Tibial nerve (tissue), 4 donors: Measurements from ENCODE around the gene SERINC3. TPM values are rescaled to one million over a fixed set of nuclear protein-coding genes. Genes with fewer than 3 reads are reported as not detected.
A peak's percentile ranks its signal among the peaks of the same experiment; 100 is the strongest.

ENCODE experiments used
- DNase-seq, 2 donors: peaks; one replicate each; pipeline ENCODE4 v3.0.0-alpha.2; 2019; ENCODE audit warnings: low spot score in 2 of 2
- H3K27ac ChIP-seq, 4 donors: fragments of 200-600 bp; sonication (generic) in 3 of 4; one replicate each; pipeline ENCODE4 v1.5.1; 2017 to 2019; ENCODE audit warnings: mild to moderate bottlenecking in 1 of 4
- H3K27me3 ChIP-seq, 2 donors: fragments of 200-600 bp; sonication (generic) in 1 of 2; one replicate each; pipeline versions ENCODE4 v1.5.1 to v1.6.0; 2017 to 2019
- H3K36me3 ChIP-seq, 3 donors: fragments of 200-600 bp; sonication (generic); one replicate each; pipeline ENCODE4 v1.5.1; 2018 to 2019
- H3K4me1 ChIP-seq, 4 donors: fragments of 200-600 bp; sonication (generic) in 3 of 4; one replicate each; pipeline ENCODE4 v1.5.1; 2017 to 2019
- H3K4me3 ChIP-seq, 4 donors: fragments of 200-600 bp; sonication (generic) in 3 of 4; one replicate each; pipeline ENCODE4 v1.5.1; 2017 to 2019; ENCODE audit warnings: mild to moderate bottlenecking in 1 of 4, moderate library complexity in 1 of 4
- H3K9me3 ChIP-seq, 4 donors: fragments of 200-600 bp; sonication (generic) in 3 of 4; one replicate each; pipeline ENCODE4 v1.5.1; 2017 to 2019
- CTCF ChIP-seq, 5 experiments: fragments of 200-600 bp in 3 of 5; fragments of 450-650 bp in 2 of 5; sonication (generic) in 3 of 5; IDR thresholded peaks; one replicate each; pipeline ENCODE4 v1.5.1; 2016 to 2019; ENCODE audit warnings: antibody characterized with exemption in 5 of 5, mild to moderate bottlenecking in 3 of 5, moderate library complexity in 2 of 5
- EP300 ChIP-seq, 2 donors: sonication (generic); formaldehyde crosslinking; IDR thresholded peaks; one replicate each; pipeline ENCODE4 v1.6.1; 2017; ENCODE audit warnings: antibody characterized with exemption in 2 of 2, mild to moderate bottlenecking in 1 of 2
- POLR2A ChIP-seq, 2 donors: fragments of 450-650 bp; IDR thresholded peaks; one replicate each; pipeline ENCODE4 v1.6.1; 2017; ENCODE audit warnings: antibody characterized with exemption in 2 of 2, mild to moderate bottlenecking in 2 of 2, moderate library complexity in 2 of 2
- WGBS, 2 donors: methylation state at CpG; one replicate each; pipeline ENCODE4 v1.1.5; 2018; 5-methylcytosine and 5-hydroxymethylcytosine counted together
- total RNA-seq, 4 donors: library from RNA; depleted of rRNA; stranded (reverse); fragments of >200 nt; gene quantifications; one replicate each; pipeline ENCODE4 v1.1.0, GENCODE V29; 2016

SERINC3 gene
- total RNA-seq, 4 donors from 2014 or later = 59.7 to 97.5 (median 86.7) TPM

- 71% methylated on average over 3 of the region's 3 CpGs for WGBS, 2 donors
- Histone ChIP-seq H3K9me3 (no peaks in the 10 kb centered on the region), H3K36me3 (no peaks in the 10 kb centered on the region), H3K27me3 (no peaks in the 10 kb centered on the region), H3K27ac (peak overlapping the region in 2 of 4 donors; percentile 6 to 60), H3K4me3 (no peak overlapping the region), H3K4me1 (peaks cover 0 to 18% (median 2%) of the 10 kb centered on the region in 4 donors)
- DNase-seq = no peak
- no peak for TF ChIP-seq POLR2A (IDR thresholded peaks at IDR 0.05)
- TF ChIP-seq CTCF (IDR thresholded peaks at IDR 0.05) = no peak
- no peak for TF ChIP-seq EP300 (IDR thresholded peaks at IDR 0.05)
These were observed 30.7 kb upstream of the SERINC3 start for GRCh38 chr20:44552568-44552949.

GRCh38 chr20:44552050-44552449, 30.2 kb upstream of the SERINC3 start:
- Histone ChIP-seq H3K4me1 (peaks cover 0 to 18% (median 2%) of the 10 kb centered on the region in 4 donors), H3K36me3 (no peaks in the 10 kb centered on the region), H3K27me3 (no peaks in the 10 kb centered on the region), H3K4me3 (no peak overlapping the region), H3K27ac (no peak overlapping the region), H3K9me3 (no peaks in the 10 kb centered on the region)
- WGBS, 2 donors = 89 to 94% methylated on average over 4 of the region's 4 CpGs
- TF ChIP-seq CTCF (IDR thresholded peaks at IDR 0.05) (no peak), EP300 (IDR thresholded peaks at IDR 0.05) (no peak), POLR2A (IDR thresholded peaks at IDR 0.05) (no peak)
- no peak for DNase-seq

- Histone ChIP-seq H3K27ac (peak overlapping the region in 2 of 4 donors; percentile 32 to 45), H3K4me1 (peaks cover 0 to 18% (median 2%) of the 10 kb centered on the region in 4 donors), H3K36me3 (no peaks in the 10 kb centered on the region), H3K9me3 (no peaks in the 10 kb centered on the region), H3K4me3 (no peak overlapping the region), H3K27me3 (no peaks in the 10 kb centered on the region)
- TF ChIP-seq EP300 (IDR thresholded peaks at IDR 0.05) (no peak), CTCF (IDR thresholded peaks at IDR 0.05) (no peak), POLR2A (IDR thresholded peaks at IDR 0.05) (no peak)
- WGBS, 2 donors = 60 to 64% methylated on average over 4 of the region's 4 CpGs
- no peak for DNase-seq
These were observed 27.3 kb upstream of the SERINC3 start for GRCh38 chr20:44549123-44549522.

- no peak for DNase-seq
- peaks cover 0 to 22% (median 2%) of the 10 kb centered on the region in 4 donors for H3K4me1 ChIP-seq
These were observed 25.5 kb upstream of the SERINC3 start for GRCh38 chr20:44547419-44547818.

GRCh38 chr20:44544263-44544662, 22.4 kb upstream of the SERINC3 start:
- 66 to 70% methylated on average over 5 of the region's 5 CpGs for WGBS, 2 donors
- H3K27ac ChIP-seq = no peak overlapping the region
- H3K4me3 ChIP-seq = no peak overlapping the region
- H3K27me3 ChIP-seq = no peaks in the 10 kb centered on the region
- no peak for TF ChIP-seq POLR2A (IDR thresholded peaks at IDR 0.05)
- no peak for TF ChIP-seq EP300 (IDR thresholded peaks at IDR 0.05)
- TF ChIP-seq CTCF (IDR thresholded peaks at IDR 0.05) = no peak
- H3K36me3 ChIP-seq = no peaks in the 10 kb centered on the region
- no peak for DNase-seq
- no peaks in the 10 kb centered on the region for H3K9me3 ChIP-seq
- H3K4me1 ChIP-seq = peaks cover 0 to 28% (median 2%) of the 10 kb centered on the region in 4 donors

More at GRCh38 chr20:44547419-44547818, 25.5 kb upstream of the SERINC3 start:
- Histone ChIP-seq H3K4me3 (no peak overlapping the region), H3K36me3 (no peaks in the 10 kb centered on the region), H3K9me3 (no peaks in the 10 kb centered on the region), H3K27me3 (no peaks in the 10 kb centered on the region), H3K27ac (no peak overlapping the region)
- 79 to 89% methylated on average over 8 of the region's 8 CpGs for WGBS, 2 donors
- no peak for TF ChIP-seq CTCF (IDR thresholded peaks at IDR 0.05)
- no peak for TF ChIP-seq EP300 (IDR thresholded peaks at IDR 0.05)
- TF ChIP-seq POLR2A (IDR thresholded peaks at IDR 0.05) = no peak
